Measurements from ENCODE around the gene SANBR. TPM values are rescaled to one million over a fixed set of nuclear protein-coding genes. Genes with fewer than 3 reads are reported as not detected.
"Not testable (repeated sequence)": the region's sequence is repeated elsewhere in the genome, so short reads cannot be mapped to it uniquely, and the experiment has no call there.

Gene SANBR
- total RNA-seq = 9.4 TPM

DNA sequence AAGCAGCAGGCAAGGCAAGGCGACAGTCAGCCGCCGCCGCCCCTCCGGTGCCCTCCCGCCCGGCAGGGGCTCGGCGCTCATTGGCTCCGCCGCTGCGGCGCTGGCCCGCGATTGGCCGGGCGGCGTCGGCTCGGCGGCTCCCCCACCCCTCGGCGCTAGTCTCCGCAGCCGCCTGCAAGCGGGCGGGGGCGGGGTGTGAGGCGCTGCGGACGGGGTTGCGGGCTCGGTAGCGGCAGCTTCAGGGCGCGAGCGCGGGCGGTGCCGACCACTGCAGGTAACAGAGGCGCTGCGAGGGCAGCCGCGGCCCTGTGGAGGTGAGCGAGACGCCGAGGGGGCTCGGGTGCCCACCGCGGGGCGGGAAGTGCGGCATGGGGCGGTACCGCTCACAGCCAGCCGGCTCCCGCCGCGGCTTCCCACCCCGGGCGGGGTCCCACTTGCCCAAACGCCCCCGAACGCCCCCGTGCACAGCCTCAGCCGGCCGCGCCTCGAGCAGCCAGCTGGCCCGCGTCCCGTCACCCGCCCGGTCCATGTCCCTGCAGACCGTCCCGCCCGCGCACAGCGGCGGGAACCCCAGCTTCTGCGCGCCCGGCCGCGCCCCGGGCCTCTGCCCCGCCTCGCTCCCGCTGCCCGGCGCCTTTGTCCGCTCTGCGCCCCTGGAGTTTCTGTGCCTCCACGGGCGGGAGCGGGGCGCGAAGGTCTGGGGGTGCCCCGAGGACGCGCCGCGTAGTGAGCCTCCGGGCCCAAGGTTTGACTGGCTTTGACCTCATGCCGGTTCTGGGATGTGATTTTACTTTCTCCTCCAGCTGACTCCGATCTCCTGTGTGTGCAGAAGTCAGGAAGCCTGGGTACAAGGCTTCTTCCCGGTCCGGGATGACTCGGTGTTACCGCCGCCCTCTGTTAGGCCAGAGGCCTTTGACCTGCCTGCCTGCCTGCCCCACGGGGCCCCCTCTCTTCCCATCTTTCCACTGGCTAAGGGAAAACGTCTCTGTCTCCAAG, at the start of gene SANBR:
Gene SANBR (plus strand): TSS at position 158 of the 996 bp plus-strand sequence. CDS start 4,480 bp downstream, outside the sequence.
- peak; percentile 86 for DNase-seq (ENCODE audit: low spot score)

DNA sequence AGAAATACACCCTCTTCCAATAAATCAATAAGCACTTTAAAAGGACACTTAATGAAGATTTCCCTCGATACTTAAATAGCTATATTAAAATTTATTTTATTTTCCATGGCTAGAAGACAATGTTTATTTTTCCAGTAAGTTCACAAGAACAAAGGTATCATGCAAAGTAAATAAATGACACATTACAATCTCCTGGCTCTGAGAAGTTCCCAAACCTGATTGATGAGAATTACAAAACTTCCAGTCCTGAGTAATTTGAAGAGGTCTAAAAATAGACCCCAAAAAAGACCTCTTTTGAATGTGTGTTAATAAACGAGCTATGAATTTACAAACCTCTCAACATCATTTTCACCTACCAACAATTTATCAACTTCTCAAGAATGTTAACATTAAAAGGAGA, 49.7 kb upstream of the SANBR start:
- no peak for DNase-seq (ENCODE audit: low spot score)

DNA sequence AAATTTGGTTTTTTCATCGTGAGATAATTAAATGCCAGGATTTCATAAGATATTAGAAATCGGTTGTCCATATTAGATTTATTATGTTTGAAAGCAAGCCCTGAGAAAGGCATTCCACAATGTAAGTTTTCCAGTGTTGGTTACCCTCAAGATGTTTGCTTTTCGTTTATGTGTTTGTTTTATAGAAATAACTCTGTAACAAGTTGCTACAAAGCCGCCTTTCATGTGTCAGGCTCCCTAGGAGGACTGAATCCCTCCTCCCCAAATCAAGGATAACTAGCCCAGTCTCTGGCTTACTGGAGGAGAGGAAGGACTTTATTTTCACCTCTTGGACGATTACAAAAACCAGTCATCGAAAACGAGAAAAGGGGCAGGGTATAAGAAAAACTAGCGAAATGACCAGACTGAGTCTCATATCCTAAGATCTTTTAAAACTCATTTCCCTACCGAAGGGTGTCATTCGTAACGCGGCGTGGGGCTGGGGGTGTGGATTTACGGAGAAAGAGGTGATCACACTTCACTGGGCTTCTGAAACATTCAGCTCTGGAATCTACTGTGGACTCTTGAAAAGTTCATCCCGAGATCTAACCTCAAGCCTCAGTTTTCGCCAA, 49.2 kb upstream of the SANBR start:
- no peak for DNase-seq (ENCODE audit: low spot score)

DNA sequence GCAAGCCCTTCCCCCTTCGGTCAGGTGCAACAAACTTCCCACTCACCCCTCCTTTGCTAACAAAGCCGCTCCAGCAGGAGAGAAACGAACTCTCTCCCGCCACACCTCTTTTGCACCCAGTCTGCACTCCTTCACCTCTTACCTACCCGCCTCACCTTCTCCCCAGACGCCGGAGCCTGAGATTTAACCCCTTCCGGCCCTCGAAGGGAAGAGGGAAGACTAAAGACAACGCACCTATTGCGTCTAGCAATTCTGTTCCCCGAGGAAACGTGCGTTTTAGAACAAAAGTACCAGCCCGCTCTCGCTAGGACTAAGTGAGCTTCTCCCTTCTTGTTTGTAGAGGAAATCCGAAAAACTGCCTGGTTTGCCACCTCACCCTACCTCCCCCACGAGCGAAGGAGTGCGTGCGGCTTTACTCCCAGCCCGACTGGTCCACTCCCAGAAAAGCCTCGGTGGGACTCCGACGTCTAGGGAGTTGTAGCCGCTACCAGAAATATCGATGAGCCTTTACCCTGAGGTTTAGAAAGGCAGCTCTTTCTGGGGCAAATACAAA, 48.6 kb upstream of the SANBR start:
- DNase-seq (ENCODE audit: low spot score) = peak; percentile 87

DNA sequence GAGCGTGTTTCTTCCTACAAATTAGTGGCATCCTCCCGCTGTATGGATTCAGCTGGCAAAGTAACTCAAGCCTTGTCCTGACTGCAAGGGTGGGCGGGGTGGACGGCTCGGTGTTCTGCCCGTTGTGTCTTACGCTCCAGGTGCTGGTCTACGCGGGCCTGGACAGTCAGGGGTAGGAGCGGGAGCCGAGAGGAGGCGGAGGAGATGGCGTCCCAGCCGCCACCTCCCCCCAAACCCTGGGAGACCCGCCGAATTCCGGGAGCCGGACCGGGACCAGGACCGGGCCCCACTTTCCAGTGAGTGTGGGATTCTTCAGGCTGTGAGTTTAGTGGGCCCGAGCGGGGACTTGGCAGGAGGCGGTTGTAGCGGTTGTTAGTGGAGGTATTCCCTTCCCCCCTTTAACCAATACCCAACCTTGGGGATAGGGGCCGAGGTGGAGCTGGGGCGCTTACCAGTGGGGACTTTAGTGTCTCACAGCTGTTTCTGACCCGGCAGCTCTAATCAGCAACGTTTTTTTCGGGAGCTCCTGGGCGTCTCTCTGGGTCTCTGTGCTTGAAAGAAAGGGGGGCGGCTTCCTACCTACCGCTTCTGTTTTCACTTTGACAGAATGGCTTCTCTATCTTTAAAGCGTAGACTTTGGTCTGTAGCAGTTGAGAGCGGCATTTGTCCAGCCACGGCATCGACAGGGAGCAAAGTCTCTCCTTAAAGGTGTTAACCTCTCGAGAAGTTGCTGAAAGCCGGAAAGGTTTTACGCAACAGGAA, 47.9 kb upstream of the SANBR start, which contains the start of the genes PEX13 and PUS10:
Gene PEX13 (plus strand): TSS at position 165 of the 762 bp plus-strand sequence. CDS start 40 bp downstream, at position 205.
Gene PUS10 (minus strand): TSS at position 700 of the 762 bp plus-strand sequence. CDS start 6,365 bp downstream, outside the sequence.
- DNase-seq (ENCODE audit: low spot score) = peak; percentile 75

DNA sequence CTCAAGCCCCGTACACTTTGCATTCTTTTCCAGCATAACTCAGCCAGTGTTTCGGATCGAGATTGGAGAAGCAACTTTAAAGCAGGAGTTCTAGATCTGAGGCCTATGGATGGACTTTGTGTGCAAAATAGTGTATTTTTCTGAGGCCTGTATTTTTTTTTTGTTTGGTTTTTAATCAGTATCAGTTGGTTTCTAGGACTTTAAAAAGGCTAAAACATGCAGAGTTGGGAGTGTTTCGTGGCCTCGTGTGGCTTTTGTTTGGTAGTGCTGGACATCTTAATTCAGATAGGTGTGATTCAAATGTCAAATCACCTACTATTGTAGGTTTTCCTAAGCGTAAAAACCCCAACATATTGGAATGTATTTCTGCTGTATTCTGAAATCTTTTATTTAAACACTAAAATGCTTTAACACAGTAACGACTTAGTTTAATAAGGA, 47.3 kb upstream of the SANBR start:
- DNase-seq (ENCODE audit: low spot score) = no peak

DNA sequence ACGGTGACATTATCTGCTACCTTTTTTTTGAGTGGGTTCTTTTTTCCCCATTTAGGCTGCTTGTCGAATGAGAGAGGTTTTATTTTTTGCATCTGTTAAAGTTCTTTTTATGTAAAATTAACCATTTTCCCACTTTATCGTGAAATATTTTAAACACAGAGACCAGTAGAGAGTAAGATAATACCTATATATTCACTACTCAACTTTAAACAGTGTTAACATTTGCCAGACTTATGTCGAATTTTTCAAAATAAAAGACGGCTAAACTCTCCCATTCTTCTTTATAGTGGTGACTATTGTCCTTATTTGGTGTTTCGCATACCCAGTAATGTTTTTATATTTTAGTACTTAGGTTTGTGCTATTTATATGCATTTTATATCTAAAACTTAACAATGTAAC, 46.9 kb upstream of the SANBR start:
- no peak for DNase-seq (ENCODE audit: low spot score)

DNA sequence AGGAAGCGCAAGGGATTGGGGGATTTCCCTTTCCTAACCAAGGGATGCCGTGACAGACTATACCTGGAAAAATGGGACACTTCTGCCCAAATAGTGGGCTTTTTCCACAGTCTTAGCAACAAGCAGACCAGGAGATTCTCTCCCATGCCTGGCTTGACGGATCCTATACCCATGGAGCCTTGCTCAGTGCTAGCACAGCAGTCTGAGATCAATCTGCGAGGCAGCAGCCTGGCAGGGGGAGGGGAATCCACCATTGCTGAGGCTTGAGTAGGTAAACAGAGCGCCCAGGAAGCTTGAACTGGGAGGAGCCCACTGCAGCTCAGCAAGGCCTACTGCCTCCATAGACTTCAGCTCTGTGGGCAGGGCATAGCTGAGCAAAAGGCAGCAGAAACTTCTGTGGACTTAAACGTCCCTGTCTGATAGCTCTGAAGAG, 44.4 kb upstream of the SANBR start:
- no peak for DNase-seq (ENCODE audit: low spot score)

DNA sequence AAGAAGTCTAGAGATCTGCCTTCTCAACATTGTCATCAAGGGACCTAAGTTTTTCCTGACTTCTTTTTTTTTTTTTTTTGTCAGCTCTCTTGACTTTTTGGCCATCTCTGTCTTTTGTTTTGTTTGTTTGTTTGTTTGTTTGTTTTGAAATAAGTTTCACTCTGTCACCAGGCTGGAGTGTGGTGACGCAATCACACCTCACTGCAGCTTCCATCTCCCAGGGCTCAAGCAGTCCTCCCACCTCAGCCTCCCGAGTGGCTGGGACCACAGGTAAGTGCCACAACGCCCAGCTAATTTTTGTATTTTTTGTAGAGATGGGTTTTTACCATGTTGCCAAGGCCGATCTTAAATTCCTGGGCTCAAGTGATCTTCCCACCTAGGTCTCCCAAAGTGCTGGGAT, 42.0 kb upstream of the SANBR start:
- no peak for DNase-seq (ENCODE audit: low spot score)

DNA sequence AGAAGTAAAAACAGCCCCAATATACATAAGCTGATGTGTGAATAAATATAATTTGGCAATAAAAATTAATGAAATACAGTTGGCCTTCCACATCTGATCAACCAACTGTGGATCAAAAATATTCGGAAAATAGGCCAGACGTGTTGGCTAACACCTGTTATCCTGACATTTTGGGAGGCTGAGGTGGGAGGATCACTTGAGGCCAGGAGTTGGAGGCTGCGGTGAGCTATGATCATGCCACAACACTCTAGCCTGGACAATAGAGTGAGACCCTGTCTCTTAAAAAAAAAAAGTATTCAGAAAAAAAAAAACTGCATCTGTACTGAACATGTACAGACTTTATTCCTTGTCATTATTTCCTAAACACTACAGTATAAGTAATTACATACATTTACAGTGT, 36.1 kb upstream of the SANBR start:
- no peak for DNase-seq (ENCODE audit: low spot score)

DNA sequence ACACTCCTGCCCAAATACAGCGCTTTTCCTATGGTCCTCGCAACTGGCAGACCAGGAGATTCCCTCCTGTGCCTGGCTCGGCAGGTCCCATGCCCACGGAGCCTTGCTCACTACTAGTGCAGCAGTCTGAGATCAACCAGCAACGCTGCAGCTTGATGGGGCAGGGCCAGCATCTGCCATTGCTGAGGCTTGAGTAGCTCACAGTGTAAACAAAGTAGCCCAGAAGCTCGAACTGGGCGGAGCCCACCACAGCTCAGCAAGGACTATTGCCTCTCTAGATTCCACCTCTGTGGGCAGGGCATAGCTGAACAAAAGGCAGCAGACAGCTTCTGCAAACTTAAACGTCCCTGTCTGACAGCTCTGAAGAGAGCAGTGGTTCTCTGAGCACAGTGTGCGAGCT, 31.1 kb upstream of the SANBR start:
- not testable (repeated sequence) for DNase-seq (ENCODE audit: low spot score)

DNA sequence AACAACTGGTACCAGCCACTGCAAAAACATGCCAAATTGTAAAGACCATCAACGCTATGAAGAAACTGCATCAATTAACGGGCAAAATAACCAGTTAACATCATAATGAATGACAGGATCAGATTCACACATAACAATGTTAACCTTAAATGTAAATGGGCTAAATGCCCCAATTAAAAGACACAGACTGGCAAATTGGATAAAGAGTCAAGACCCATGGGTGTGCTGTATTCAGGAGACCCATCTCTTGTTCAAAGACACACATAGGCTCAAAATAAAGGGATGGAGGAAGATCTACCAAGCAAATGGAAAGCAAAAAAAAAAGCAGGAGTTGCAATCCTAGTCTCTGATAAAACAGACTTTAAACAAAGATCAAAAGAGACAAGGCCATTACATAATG, 29.0 kb upstream of the SANBR start:
- not testable (repeated sequence) for DNase-seq (ENCODE audit: low spot score)

DNA sequence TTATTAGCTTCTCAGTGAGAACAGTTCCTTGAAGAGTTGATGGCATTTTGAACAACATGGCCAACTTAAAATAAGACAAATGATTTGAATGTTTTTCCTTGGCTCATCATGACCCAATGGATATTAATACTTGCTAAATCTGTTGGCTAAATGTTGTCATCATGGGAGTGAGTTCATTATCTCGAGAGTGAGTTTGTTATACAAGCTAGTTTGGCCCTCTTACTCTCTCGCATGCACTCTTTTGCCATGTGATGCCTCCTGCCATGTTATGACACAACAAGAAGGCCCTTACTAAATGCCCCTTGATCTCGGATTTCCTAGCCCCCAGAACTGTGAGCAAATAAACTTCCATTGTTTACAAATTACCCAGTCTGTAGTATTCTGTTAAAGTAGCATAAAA, 22.9 kb upstream of the SANBR start:
- DNase-seq (ENCODE audit: low spot score) = no peak

DNA sequence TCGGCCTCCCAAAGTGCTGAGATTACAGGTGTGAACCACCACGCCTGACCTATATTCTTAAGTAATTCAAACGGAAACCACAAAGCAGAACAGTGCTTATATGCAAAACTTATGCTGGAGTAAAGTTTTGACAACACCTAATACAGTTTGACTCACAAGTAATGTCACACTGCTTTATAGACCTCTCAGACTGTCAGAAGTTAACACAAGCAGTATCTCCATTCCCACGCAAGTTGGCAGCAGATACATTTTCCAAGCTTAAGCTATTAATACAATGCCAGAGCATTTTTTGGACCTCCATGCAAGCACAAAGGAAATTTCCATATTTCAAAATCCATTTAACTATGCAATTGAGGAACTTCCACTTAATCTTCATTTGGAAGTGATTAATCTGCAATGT, 21.0 kb upstream of the SANBR start:
- no peak for DNase-seq (ENCODE audit: low spot score)

DNA sequence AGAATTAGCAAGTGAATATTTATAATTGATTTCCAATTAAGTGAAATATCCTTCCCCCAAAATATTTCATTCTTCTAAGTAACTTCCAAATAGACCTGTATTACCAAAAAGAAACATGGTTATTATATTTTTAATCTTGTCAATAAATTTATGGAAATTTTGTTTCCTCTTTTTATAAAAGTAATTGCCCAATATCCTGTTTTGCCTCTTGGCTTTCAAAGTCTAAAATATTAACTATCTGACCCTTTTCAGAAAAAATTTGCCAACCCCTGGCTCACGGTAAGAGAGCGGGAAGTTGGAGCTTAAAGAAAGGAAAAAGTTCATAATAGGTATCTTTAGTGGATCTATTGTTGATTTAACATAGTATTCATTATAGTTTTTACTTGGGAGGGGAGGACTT, 20.4 kb upstream of the SANBR start:
- no peak for DNase-seq (ENCODE audit: low spot score)

DNA sequence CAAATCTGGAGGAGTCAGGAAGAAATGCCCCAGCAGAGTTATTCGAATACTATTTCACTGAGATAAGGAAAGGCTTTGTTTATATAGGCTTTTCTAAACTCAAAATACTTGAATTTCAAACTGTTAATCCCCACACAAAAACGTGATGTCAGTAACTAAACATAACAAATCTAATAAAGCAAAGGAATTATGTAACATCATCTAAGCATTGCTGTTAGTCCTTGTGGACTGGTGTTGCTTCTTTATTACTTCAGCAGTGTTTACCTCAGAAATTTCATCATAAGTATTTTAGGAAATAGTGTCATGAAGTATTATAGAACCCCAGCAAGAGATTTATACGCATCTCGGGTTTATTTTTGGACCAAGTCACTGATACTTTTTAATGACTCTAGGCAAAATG, 19.7 kb upstream of the SANBR start:
- DNase-seq (ENCODE audit: low spot score) = no peak

DNA sequence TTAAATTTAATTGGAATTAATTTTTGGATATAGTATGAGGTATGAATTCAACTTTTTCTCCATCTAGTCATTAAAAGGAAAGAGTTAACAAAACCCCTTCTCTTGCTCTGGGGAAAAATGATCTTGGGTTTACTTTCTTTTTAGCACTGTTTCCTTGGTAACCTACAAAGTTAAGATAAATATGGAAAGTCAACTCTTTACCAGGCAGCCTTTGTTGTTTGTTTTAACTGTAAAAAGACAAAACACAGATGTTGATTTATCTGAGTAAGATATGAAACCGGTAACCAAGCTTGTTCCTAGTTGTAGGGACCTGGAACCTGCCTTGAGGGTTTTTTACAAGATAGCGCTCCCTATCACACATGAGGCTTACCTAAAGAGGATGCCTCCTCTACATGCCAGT, 10.1 kb upstream of the SANBR start:
- no peak for DNase-seq (ENCODE audit: low spot score)

DNA sequence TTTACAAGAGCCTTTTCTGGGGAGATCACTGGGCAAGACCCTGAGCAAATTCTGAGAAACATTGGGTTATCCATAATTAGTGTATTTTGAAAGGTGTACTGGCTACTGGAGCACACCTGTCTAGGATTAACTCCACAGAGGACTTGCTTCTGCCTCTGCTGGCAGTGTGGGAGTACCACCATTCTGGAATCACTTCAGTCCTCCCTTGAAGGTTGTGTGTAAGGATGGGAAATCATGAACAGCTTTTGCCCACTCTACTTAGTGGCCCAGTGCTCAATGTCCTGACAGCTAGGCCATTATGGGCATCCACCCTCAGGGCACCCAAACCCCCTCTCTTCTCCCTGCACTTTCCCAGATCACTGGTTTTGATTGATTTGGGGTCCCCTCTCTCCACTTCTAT, 8.1 kb upstream of the SANBR start:
- no peak for DNase-seq (ENCODE audit: low spot score)

DNA sequence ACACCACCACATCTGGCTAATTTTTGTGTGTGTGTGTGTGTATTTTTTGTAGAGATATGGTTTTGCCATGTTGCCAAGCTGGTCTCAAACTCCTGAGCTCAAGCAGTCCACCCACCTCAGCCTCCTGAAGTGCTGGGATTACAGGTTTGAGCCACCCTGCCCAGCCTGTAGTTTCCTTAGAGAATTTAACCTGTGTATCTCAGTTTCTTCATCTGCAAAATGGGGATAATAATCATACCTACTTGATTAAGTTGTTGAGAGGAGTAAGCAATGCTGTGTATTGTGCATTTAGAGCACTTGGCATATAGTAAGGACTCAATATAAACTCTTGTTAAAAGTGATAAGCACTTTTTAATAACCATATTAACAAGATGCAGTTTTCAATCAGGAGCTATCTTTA, 6.3 kb upstream of the SANBR start:
- DNase-seq (ENCODE audit: low spot score) = no peak

DNA sequence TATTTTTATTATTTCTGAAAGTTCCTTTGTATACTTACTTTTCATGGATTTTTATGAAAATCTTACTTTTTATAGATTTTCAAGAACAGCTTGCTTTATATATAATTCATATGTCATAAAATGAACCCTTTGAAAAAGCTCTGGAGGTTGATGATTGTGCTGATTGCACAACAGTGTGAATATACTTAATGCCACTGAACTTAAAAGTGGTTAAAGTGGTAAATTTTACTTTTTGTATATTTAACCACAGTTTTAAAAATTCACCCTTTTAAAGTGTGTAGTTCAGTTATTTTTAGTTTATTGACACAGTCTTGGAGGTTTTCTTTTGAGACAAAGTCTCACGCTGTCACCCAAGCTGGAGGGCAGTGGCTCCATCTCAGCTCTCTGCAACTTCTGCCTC, 8.4 kb downstream of the SANBR start:
- DNase-seq (ENCODE audit: low spot score) = no peak

DNA sequence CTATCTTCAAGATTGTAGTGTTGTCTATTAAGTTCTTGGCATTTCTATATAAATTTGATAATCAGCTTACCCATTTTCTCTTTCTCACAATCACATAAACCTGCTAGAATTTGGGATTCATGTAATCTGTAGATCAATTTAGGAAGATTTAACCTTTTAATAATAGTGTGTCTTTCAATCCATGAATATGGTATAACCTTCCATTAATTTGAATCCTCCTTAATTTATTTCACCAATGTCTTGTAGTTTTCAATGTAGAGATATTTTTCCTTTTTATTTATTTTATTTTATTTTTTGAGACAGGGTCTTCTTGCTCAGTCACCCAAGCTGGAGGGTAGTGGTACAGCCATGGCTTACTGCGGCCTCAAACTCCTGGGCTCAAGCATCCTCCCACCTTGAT, 20.2 kb downstream of the SANBR start:
- no peak for DNase-seq (ENCODE audit: low spot score)

DNA sequence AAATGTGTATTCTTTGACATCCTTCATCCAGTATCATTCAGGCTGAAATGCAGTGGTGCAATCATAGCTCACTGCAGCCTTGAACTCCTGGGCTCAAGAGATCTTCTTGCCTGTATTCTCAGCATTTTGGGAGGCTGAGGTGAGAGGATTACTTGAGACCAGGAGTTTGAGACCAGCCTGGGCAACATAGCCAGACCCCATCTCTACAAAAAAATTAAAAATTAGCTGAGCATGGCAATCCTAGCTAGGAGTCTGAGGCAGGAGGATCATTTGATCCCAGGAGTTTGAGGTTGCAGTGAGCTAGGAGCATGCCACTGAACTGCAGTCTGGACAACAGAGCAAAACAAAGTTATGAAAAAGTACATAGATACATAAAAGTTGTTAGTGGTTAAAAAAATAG, 24.1 kb downstream of the SANBR start:
- no peak for DNase-seq (ENCODE audit: low spot score)

Measured in mucosa of gallbladder (tissue), 1 donor.